Adrenal gland (tissue), 12 donors: ENCODE results near the gene UQCRC1. TPM values are rescaled to one million over a fixed set of nuclear protein-coding genes. Genes with fewer than 3 reads are reported as not detected.

Experiments
- DNase-seq, 7 donors: peaks; one replicate each; pipeline ENCODE4 v3.0.0-alpha.2; 2019 to 2020
- H3K27ac ChIP-seq, 5 donors: fragments of 200-600 bp; sonication (generic) in 4 of 5; 1 replicate in 3 of 5; 2 replicates in 2 of 5; pipeline versions ENCODE4 v1.5.1 to v1.8.0; 2016 to 2020; ENCODE audit warnings: mild to moderate bottlenecking in 1 of 5
- H3K27me3 ChIP-seq: fragments of 200-600 bp; 2 replicates; pipeline ENCODE4 v1.8.0; 2021
- H3K36me3 ChIP-seq, 2 donors: fragments of 200-600 bp; replicated peaks in 1 of 2; 1 replicate in 1 of 2; 2 replicates in 1 of 2; pipeline versions ENCODE4 v1.5.1 to v1.8.0; 2018 to 2022
- H3K4me1 ChIP-seq, 2 donors: fragments of 200-600 bp; replicated peaks in 1 of 2; 1 replicate in 1 of 2; 2 replicates in 1 of 2; pipeline versions ENCODE4 v1.5.1 to v1.8.0; 2018 to 2021
- H3K4me3 ChIP-seq, 4 donors: fragments of 200-600 bp; sonication (generic) in 3 of 4; one replicate each; pipeline ENCODE4 v1.5.1; 2016 to 2018
- H3K9me3 ChIP-seq, 3 donors: fragments of 200-600 bp; sonication (generic) in 1 of 3; replicated peaks in 1 of 3; 1 replicate in 2 of 3; 2 replicates in 1 of 3; pipeline versions ENCODE4 v1.5.1 to v1.8.0; 2016 to 2021
- POLR2A ChIP-seq, 2 donors: fragments of 450-650 bp; IDR thresholded peaks; one replicate each; pipeline ENCODE4 v1.6.1; 2017; ENCODE audit warnings: antibody characterized with exemption in 2 of 2, mild to moderate bottlenecking in 2 of 2, moderate library complexity in 1 of 2
- WGBS, 4 donors: extraction: QIAGEN DNeasy Blood & Tissue Kit in 2 of 4; methylation state at CpG; one replicate each; pipeline versions ENCODE4 v1.1.5 to v1.1.7; 2013 to 2017; 5-methylcytosine and 5-hydroxymethylcytosine counted together
- intact Hi-C, 2 donors: fragments of 100-400 bp; cut with DNase I; formaldehyde crosslinking; loops; one replicate each; pipeline versions ENCODE4 v1.14.1 to v1.15.0; 2022 to 2023
- polyA plus RNA-seq, 3 donors: library from polyadenylated mRNA; stranded (reverse); fragments of 200-250 nt in 2 of 3; fragments of 350-450 nt in 1 of 3; fragmentation: Illumina TruSeq in 1 of 3; extraction: RNeasy Lipid Tissue Mini Kit (QIAGEN cat#74804) in 1 of 3; gene quantifications; one replicate each; pipeline ENCODE4 v1.2.3, GENCODE V29; 2013 to 2014
- total RNA-seq, 9 donors: library from RNA; depleted of rRNA in 4 of 9; stranded (reverse); fragments of >200 nt in 4 of 9; fragments of 120-200 nt in 1 of 9; fragmentation: NEBNext Ultra II Directional in 1 of 9; extraction: Animal tissue kit (Norgen Biotek cat#: 25700) in 1 of 9; gene quantifications; one replicate each; pipeline versions ENCODE4 v1.1.0 to v1.2.4, GENCODE V29; 2013 to 2023
- TF ChIP-seq, protein P1 (sequence below), 6 experiments: fragments of 450-650 bp in 4 of 6; fragments of 200-600 bp in 2 of 6; sonication (generic) in 1 of 6; IDR thresholded peaks; 1 replicate in 5 of 6; 2 replicates in 1 of 6; pipeline versions ENCODE4 v1.5.1 to v1.8.0; 2016 to 2021; ENCODE audit warnings: antibody characterized with exemption in 6 of 6, mild to moderate bottlenecking in 2 of 6, moderate library complexity in 1 of 6
- donor health status: healthy with polysubstance abuse.
- donor health status: Bipolar disorder and iron deficiency.
- donor health status: DM: yes; HTN: yes; CAD: no.
- donor health status: DM: no; HTN: no; CAD: no.
- donor health status: DM: no; HTN: no; CAD: no.
- donor health status: DM: yes; HTN: yes; CAD: no.

The UQCRC1 gene
- total and polyA plus RNA-seq, 12 donors = 201 to 418 (median 292) TPM

DNA sequence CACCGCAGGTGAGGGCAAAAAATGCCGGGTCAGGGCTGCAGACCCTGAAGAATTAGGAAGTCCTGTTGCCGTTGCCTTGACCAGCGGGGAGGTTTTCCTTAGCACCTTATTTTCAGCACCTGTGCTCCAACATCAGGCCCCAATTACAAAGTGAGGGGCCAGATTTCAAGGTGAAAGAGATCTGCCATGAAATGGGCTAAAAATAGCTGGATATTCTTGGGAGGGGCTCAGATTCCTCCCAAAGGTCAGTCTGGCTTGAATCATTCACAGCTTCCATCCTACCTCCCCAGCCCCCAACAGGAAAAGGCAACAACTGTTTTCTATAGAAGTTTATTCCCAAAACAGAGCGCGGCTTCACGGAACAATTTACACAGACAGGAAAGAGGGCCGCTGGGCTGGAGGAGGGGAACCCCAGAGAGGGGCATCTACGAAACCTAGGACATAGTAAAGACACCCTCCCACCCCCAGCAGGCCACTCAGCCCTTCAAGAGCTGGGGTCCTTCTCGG lies 26.8 kb upstream of the UQCRC1 start:
- intact Hi-C loops = no loop called here
- peaks cover 13 to 24% of the 10 kb centered on the region in 2 donors for H3K4me1 ChIP-seq
- WGBS, 4 donors = 33 to 43% (median 37%) methylated on average over 9 to 10 of the region's 10 CpGs
- no peak for DNase-seq
- no peaks in the 10 kb centered on the region for H3K27me3 ChIP-seq
- TF ChIP-seq POLR2A (IDR thresholded peaks at IDR 0.05) = no peak
- H3K9me3 ChIP-seq = no peaks in the 10 kb centered on the region
- H3K36me3 ChIP-seq = peaks cover 0 to 15% of the 10 kb centered on the region in 2 donors
- H3K4me3 ChIP-seq = peak overlapping the region in 3 of 4 donors; percentile 48 to 90 (median 89)
- peak overlapping the region in 3 of 5 donors; percentile 77 to 88 (median 79) for H3K27ac ChIP-seq

DNA sequence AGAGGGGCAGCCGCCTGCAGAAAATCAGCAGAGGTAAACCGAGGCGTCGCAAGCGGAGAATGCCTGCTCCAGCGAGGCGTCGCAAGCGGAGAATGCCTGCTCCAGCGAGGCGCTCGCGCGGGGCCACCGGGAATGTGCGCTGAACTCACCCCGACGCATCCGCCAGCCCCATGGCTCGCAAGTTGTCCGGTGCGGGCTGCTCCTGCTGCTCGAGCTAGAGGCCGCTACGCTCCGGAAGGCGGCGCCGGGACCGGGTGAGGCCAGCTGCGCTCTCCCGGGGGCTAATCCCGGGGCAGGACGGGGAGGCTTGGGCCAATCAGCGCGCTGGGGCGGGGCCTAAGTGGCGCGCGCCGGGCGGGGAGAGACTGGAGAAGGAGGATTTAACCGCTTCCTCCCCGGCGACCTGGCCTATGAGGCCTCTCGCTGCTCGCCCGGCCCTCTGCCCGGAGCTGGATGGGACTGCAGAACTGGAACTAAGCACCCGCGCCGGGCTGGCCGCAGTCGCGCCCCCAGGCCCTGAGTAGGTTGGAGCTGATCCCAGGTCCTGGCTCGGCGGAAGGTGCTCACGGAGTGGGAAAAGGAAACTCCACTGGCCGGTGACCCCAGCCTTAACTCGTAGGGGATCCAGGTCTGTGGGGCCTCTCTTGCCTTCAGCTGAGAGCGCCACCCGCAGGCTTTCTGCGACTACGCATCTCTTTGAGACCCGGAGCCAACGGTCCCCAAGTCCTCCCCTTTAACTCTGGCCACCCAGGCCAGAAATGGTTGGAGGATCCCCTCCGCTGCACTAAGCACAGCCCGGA lies 26.0 kb upstream of the UQCRC1 start, which contains the start of gene SLC26A6:
Gene SLC26A6, minus strand, starts transcription at position 240 of the 800 bp plus-strand sequence. Its CDS starts 68 bp downstream, at position 172.
- H3K9me3 ChIP-seq = no peaks in the 10 kb centered on the region
- intact Hi-C loops = no loop called here
- H3K27me3 ChIP-seq = no peaks in the 10 kb centered on the region
- peaks cover 13 to 24% of the 10 kb centered on the region in 2 donors for H3K4me1 ChIP-seq
- WGBS, 4 donors = 0 to 1% (median 0%) methylated on average over 10 to 68 of the region's 68 CpGs
- peaks cover 0 to 15% of the 10 kb centered on the region in 2 donors for H3K36me3 ChIP-seq
- H3K27ac ChIP-seq = peak within 1 kb of the TSS in 4 of 5 donors; percentile 65 to 88 (median 78)
- H3K4me3 ChIP-seq = peak within 1 kb of the TSS; percentile 71 to 90 (median 80)
- DNase-seq = peak; percentile 95 to 98 (median 97)
- TF ChIP-seq, protein P1, sequence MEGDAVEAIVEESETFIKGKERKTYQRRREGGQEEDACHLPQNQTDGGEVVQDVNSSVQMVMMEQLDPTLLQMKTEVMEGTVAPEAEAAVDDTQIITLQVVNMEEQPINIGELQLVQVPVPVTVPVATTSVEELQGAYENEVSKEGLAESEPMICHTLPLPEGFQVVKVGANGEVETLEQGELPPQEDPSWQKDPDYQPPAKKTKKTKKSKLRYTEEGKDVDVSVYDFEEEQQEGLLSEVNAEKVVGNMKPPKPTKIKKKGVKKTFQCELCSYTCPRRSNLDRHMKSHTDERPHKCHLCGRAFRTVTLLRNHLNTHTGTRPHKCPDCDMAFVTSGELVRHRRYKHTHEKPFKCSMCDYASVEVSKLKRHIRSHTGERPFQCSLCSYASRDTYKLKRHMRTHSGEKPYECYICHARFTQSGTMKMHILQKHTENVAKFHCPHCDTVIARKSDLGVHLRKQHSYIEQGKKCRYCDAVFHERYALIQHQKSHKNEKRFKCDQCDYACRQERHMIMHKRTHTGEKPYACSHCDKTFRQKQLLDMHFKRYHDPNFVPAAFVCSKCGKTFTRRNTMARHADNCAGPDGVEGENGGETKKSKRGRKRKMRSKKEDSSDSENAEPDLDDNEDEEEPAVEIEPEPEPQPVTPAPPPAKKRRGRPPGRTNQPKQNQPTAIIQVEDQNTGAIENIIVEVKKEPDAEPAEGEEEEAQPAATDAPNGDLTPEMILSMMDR (IDR thresholded peaks at IDR 0.05) = peak; percentile 12 to 61 (median 48)
- TF ChIP-seq POLR2A (IDR thresholded peaks at IDR 0.05) = peak; percentile 47 to 83

DNA sequence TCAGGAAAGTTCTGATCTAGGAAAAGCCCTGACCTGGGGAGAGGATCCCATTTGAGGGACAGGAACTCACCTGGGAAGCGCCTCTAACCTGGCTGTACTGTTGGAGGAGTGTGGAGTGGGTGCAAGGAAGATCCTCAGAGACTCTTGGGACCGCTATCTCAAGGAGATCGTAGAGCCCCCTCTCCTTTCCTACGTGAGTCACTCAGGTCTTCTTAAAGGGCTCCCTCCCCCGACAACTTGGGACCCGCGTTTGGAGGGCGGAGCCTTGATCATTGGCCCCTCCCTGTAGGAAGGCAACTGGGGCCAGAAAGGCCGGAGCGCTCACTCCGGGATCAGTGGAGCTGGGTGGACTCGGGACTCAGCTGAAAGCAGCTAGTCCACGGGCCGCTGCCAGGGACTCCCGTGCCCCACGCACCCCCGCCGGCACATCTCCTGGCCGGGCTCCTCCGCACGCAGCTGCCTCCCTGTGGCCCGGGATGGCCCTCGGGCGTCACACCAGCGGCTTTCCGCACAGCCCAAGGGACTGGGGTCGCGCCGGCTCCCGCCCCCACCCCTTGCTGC lies 25.3 kb upstream of the UQCRC1 start:
- 3 to 28% (median 7%) methylated on average over 4 to 30 of the region's 30 CpGs for WGBS, 4 donors

DNA sequence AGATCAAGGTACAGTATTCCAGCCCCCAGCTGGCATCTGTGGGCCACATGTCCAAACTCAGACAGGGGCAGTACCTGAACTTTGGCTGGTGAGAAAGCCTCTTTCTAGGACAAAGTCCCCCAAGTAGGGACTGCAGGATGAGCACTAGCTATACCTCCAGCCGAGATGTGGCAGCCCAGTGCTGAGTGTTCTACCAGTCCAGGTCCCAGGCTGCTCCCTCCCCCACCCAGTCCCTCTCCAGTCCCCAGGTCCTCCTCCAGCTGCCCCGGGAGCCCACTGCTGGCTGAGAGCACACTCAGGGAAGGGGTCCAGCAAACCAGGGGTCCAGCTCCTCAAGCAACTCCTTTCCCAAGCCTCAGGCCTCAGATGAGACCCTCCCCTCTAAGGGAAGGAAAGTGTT lies 24.3 kb upstream of the UQCRC1 start:
- TF ChIP-seq, protein P1 (IDR thresholded peaks at IDR 0.05) = no peak
- TF ChIP-seq POLR2A (IDR thresholded peaks at IDR 0.05) = no peak
- H3K4me1 ChIP-seq = peaks cover 13 to 24% of the 10 kb centered on the region in 2 donors
- peaks cover 0 to 21% of the 10 kb centered on the region in 2 donors for H3K36me3 ChIP-seq
- no peak for DNase-seq
- intact Hi-C loops = no loop called here
- 91% methylated on average over 2 of the region's 2 CpGs; no CpG with 5 or more reads in 2 of the 4 donors for WGBS, 4 donors
- no peak overlapping the region for H3K4me3 ChIP-seq
- H3K9me3 ChIP-seq = no peaks in the 10 kb centered on the region
- H3K27me3 ChIP-seq = no peaks in the 10 kb centered on the region
- no peak overlapping the region for H3K27ac ChIP-seq

More for the DNA sequence above, 25.3 kb upstream of the UQCRC1 start:
- intact Hi-C loops = no loop called here
- peak; percentile 44 to 73 (median 60) for DNase-seq
- Histone ChIP-seq H3K36me3 (peaks cover 0 to 17% of the 10 kb centered on the region in 2 donors), H3K4me3 (peak overlapping the region; percentile 71 to 90 (median 80)), H3K27ac (peak overlapping the region in 4 of 5 donors; percentile 65 to 88 (median 78)), H3K9me3 (no peaks in the 10 kb centered on the region), H3K27me3 (no peaks in the 10 kb centered on the region), H3K4me1 (peaks cover 13 to 24% of the 10 kb centered on the region in 2 donors)
- TF ChIP-seq, protein P1 (IDR thresholded peaks at IDR 0.05) = no peak
- TF ChIP-seq POLR2A (IDR thresholded peaks at IDR 0.05) = no peak
